K562 (cell line): ENCODE measurements around the gene SLC9A2. TPM values are rescaled to one million over a fixed set of nuclear protein-coding genes. Genes with fewer than 3 reads are reported as not detected.

ENCODE experiments used
- ATAC-seq: fragments of 200-7000 bp; cut with Tn5 transposase; 3 replicates; pipeline ENCODE4 v1.9.1; 2020; ENCODE audit warnings: moderate library complexity
- BruUV-seq: library from RNA; stranded (reverse); fragments of 400-500 nt; replicated peaks from 2 replicates; lab custom pipeline; 2021; lab: Mats Ljungman, UMichigan
- CTCF ChIA-PET: fragments of 300-600 bp; formaldehyde crosslinking; extraction: SDS; loops from one replicate; lab custom pipeline; 2021; ENCODE audit warnings: low intra/inter-chr PET ratio; lab: Yijun Ruan, JAX
- POLR2A ChIA-PET: fragments of 300-600, 350-650 bp; sonication (Branson Sonifier 250); formaldehyde crosslinking; extraction: SDS; loops from one replicate; lab custom pipeline; 2021; ENCODE audit warnings: antibody characterized with exemption, inconsistent platforms; lab: Yijun Ruan, JAX
- DNase-seq, 4 experiments: peaks; one replicate each; pipeline versions ENCODE4 v3.0.0 to v3.0.0-alpha.2; 2011 to 2018; ENCODE audit warnings: low spot score in 3 of 4, mixed read lengths in 3 of 4; ENCODE audit errors: extremely low read depth in 1 of 4
- FAIRE-seq: peaks from 2 replicates; lab custom pipeline; 2011; peaks lifted over from hg19 to GRCh38; lab: Jason Lieb, UNC
- H2AFZ ChIP-seq: 2 replicates; pipeline ENCODE4 v1.6.0; 2011; ENCODE audit warnings: low read depth, low read length, control low read depth, inconsistent platforms
- H3K27ac ChIP-seq: fragments of 200-600 bp; 3 replicates; pipeline ENCODE4 v1.8.0; 2011; ENCODE audit warnings: low read depth, mild to moderate bottlenecking, control low read depth, inconsistent platforms, low read length, moderate library complexity, mixed read lengths; ENCODE audit errors: extremely low read depth
- H3K27me3 ChIP-seq, 2 experiments: fragments of 300-600 bp in 1 of 2; 2 replicates in 1 of 2; 3 replicates in 1 of 2; pipeline versions ENCODE4 v1.6.0 to v1.8.0; 2011; ENCODE audit warnings: inconsistent platforms in 2 of 2, low read length in 2 of 2, mild to moderate bottlenecking in 1 of 2, mixed read lengths in 1 of 2, moderate library complexity in 1 of 2; ENCODE audit not compliant: control insufficient read depth in 2 of 2, insufficient read depth in 2 of 2
- H3K36me3 ChIP-seq: fragments of 300-600 bp; 3 replicates; pipeline ENCODE4 v1.8.0; 2011; ENCODE audit warnings: mild to moderate bottlenecking, low read length, inconsistent platforms; ENCODE audit not compliant: control insufficient read depth, insufficient read depth
- H3K4me1 ChIP-seq, 2 experiments: fragments of 200-600 bp in 1 of 2; replicated peaks in 1 of 2; 2 replicates in 1 of 2; 3 replicates in 1 of 2; pipeline versions ENCODE4 v1.5.1 to v1.8.0; 2011; ENCODE audit warnings: inconsistent platforms in 2 of 2, low read length in 2 of 2, mild to moderate bottlenecking in 1 of 2, mixed read lengths in 1 of 2, moderate library complexity in 1 of 2; ENCODE audit not compliant: control insufficient read depth in 2 of 2, insufficient read depth in 2 of 2
- H3K4me2 ChIP-seq: 2 replicates; pipeline ENCODE4 v1.6.1; 2011; ENCODE audit warnings: low read length, control low read depth, inconsistent platforms, mixed read lengths; ENCODE audit not compliant: insufficient read depth
- H3K4me3 ChIP-seq: fragments of 200-600 bp; sonication (generic), shearing (Covaris generic); 2 replicates; pipeline ENCODE4 v1.5.1; 2016; ENCODE audit warnings: control low read depth, inconsistent platforms
- H3K79me2 ChIP-seq: fragments of 200-600 bp; 3 replicates; pipeline ENCODE4 v1.8.0; 2011; ENCODE audit warnings: low read length, inconsistent platforms; ENCODE audit not compliant: control insufficient read depth, insufficient read depth
- H3K9ac ChIP-seq, 2 experiments: 2 replicates each; pipeline versions ENCODE4 v1.6.0 to v1.6.1; 2011; ENCODE audit warnings: low read depth in 2 of 2, low read length in 2 of 2, control low read depth in 1 of 2, inconsistent platforms in 1 of 2, mild to moderate bottlenecking in 1 of 2, mixed read lengths in 1 of 2; ENCODE audit not compliant: insufficient read depth in 1 of 2
- H3K9me1 ChIP-seq: one replicate; pipeline ENCODE4 v1.6.0; 2011; ENCODE audit warnings: inconsistent platforms, mild to moderate bottlenecking, low read length, moderate library complexity; ENCODE audit not compliant: control insufficient read depth, insufficient read depth
- H3K9me3 ChIP-seq: replicated peaks from 2 replicates; pipeline ENCODE4 v1.5.1; 2011; ENCODE audit warnings: low read depth, low read length, inconsistent platforms; ENCODE audit not compliant: control insufficient read depth, insufficient read depth
- H4K20me1 ChIP-seq: replicated peaks from 2 replicates; pipeline ENCODE4 v1.6.1; 2011; ENCODE audit warnings: low read length, inconsistent platforms, mixed read lengths; ENCODE audit not compliant: control insufficient read depth, insufficient read depth
- BMI1 ChIP-seq: fragments of 150-350 bp; IDR thresholded peaks from 2 replicates; pipeline ENCODE4 v1.6.1; 2014; ENCODE audit warnings: low read length
- CBFB ChIP-seq: sonication (generic); formaldehyde crosslinking; IDR thresholded peaks from 2 replicates; pipeline ENCODE4 v1.4.0; 2020; ENCODE audit warnings: mild to moderate bottlenecking, missing genetic modification reagents
- CBX2 ChIP-seq: fragments of 200-600 bp; sonication (generic); IDR thresholded peaks from one replicate; pipeline ENCODE4 v1.6.1; 2012; ENCODE audit warnings: mild to moderate bottlenecking, low read length, inconsistent platforms; ENCODE audit not compliant: insufficient read depth, poor library complexity, severe bottlenecking
- EGR1 ChIP-seq: fragments of 450-650 bp; conservative IDR thresholded peaks from 2 replicates; pipeline ENCODE4 v1.6.1; 2017; ENCODE audit warnings: mild to moderate bottlenecking
- LCOR ChIP-seq: sonication (generic); formaldehyde crosslinking; IDR thresholded peaks from 2 replicates; pipeline ENCODE4 v1.8.0; 2022; ENCODE audit warnings: mild to moderate bottlenecking, missing genetic modification reagents
- MAFF ChIP-seq: IDR thresholded peaks from 2 replicates; pipeline ENCODE4 v1.6.1; 2012; ENCODE audit warnings: low read length, improper control_type of control experiment
- PRPF4 ChIP-seq: fragments of 200-400 bp; formaldehyde crosslinking; IDR thresholded peaks from one replicate; pipeline ENCODE4 v1.6.1; 2017; ENCODE audit warnings: low read length, low read depth, mild to moderate bottlenecking; ENCODE audit not compliant: insufficient read depth, poor library complexity, severe bottlenecking
- RBM17 ChIP-seq: fragments of 200-400 bp; formaldehyde crosslinking; IDR thresholded peaks from 2 replicates; pipeline ENCODE4 v1.6.1; 2017; ENCODE audit warnings: low read depth, mild to moderate bottlenecking, low read length, borderline replicate concordance
- SMARCA4 ChIP-seq: fragments of 450-650 bp; IDR thresholded peaks from 2 replicates; pipeline ENCODE4 v1.6.1; 2016
- STAT5A ChIP-seq: IDR thresholded peaks from 2 replicates; pipeline ENCODE4 v1.6.1; 2012; ENCODE audit warnings: low read length, inconsistent platforms, borderline replicate concordance
- TBL1XR1 ChIP-seq, 2 experiments: IDR thresholded peaks; 2 replicates each; pipeline ENCODE4 v1.6.1; 2012; ENCODE audit warnings: improper control_type of control experiment in 2 of 2, low read length in 2 of 2, mild to moderate bottlenecking in 1 of 2
- TCFL5 ChIP-seq: fragments of 250-450 bp; sonication (Bioruptor Pico); conservative IDR thresholded peaks from 2 replicates; pipeline ENCODE4 v1.6.1; 2021; ENCODE audit warnings: mild to moderate bottlenecking, moderate library complexity, matching md5 sums
- TEAD1 ChIP-seq, 2 experiments: fragments of 450-650 bp in 1 of 2; sonication (generic) in 1 of 2; formaldehyde crosslinking; IDR thresholded peaks; 2 replicates each; pipeline versions ENCODE4 v1.4.0 to v1.8.0; 2020 to 2022; ENCODE audit warnings: mild to moderate bottlenecking in 2 of 2, missing genetic modification reagents in 1 of 2
- TFAM ChIP-seq: fragments of 250-450 bp; sonication (Bioruptor Pico); conservative IDR thresholded peaks from 2 replicates; pipeline ENCODE4 v1.5.0; 2021; ENCODE audit warnings: mild to moderate bottlenecking, moderate library complexity
- ZNF175 ChIP-seq: fragments of 200-800 bp; sonication (Bioruptor generic); IDR thresholded peaks from 2 replicates; pipeline ENCODE4 v1.6.1; 2016; ENCODE audit warnings: low read depth, mild to moderate bottlenecking, missing genetic modification characterization, missing compliant biosample characterization
- ZNF239 ChIP-seq: fragments of 250-450 bp; sonication (Bioruptor Pico); IDR thresholded peaks from 2 replicates; pipeline ENCODE4 v1.4.0; 2020; ENCODE audit warnings: mild to moderate bottlenecking
- ZNF77 ChIP-seq: fragments of 250-450 bp; sonication (Bioruptor Pico); IDR thresholded peaks from 2 replicates; pipeline ENCODE4 v1.5.0; 2020
- WGBS: fragments of 100-300 bp; shearing (Covaris generic); methylation state at CpG from one replicate; pipeline ENCODE4 v1.1.6; 2016; ENCODE audit warnings: low coverage, mixed read lengths; ENCODE audit not compliant: insufficient coverage; ENCODE audit errors: missing lambda C conversion rate; 5-methylcytosine and 5-hydroxymethylcytosine counted together
- in situ Hi-C: fragments of 300-500 bp; cut with MboI; formaldehyde crosslinking; loops from 4 replicates; pipeline ENCODE4 v1.15.0; 2018; ENCODE audit warnings: inconsistent platforms, mixed read lengths
- intact Hi-C: fragments of 100-400 bp; cut with micrococcal nuclease; formaldehyde crosslinking; loops from 2 replicates; pipeline ENCODE4 v1.14.2; 2022
- polyA plus RNA-seq, 8 experiments: library from polyadenylated mRNA; depleted of rRNA in 4 of 8; stranded (reverse) in 5 of 8; unstranded in 3 of 8; fragments of >200 nt; fragmentation: Nextera tagmentation in 2 of 8; fragmentation: Illumina TruSeq in 1 of 8; extraction: Ambion mirVana in 2 of 8; extraction: Trizol in 1 of 8; gene quantifications; 2 replicates each; pipeline versions ENCODE4 v1.2.1 to v1.2.3, GENCODE V29; 2011 to 2014; ENCODE audit warnings: inconsistent platforms in 1 of 8, missing spikeins in 1 of 8
- total RNA-seq, 7 experiments: library from RNA; depleted of rRNA in 6 of 7; stranded (reverse); fragments of >200 nt in 6 of 7; fragmentation: Illumina TruSeq in 2 of 7; extraction: Trizol in 2 of 7; gene quantifications; 2 replicates each; pipeline versions ENCODE4 v1.2.1 to v1.2.3, GENCODE V29; 2011 to 2021; ENCODE audit warnings: low replicate concordance in 1 of 7
- TF ChIP-seq, protein P1 (sequence below): fragments of 450-650 bp; formaldehyde crosslinking; IDR thresholded peaks from 2 replicates; pipeline ENCODE4 v1.4.0; 2022; ENCODE audit warnings: missing genetic modification characterization
- TF ChIP-seq, protein P2 (sequence below): fragments of 200-800 bp; sonication (Bioruptor generic); IDR thresholded peaks from 2 replicates; pipeline ENCODE4 v1.6.1; 2016; ENCODE audit warnings: missing genetic modification characterization, missing compliant biosample characterization

The SLC9A2 gene
- total and polyA plus RNA-seq, 9 of the 15 experiments (the other 6 are each of a cell fraction or from before 2014, with no cell fraction given) = 0.45 to 3.3 (median 1.6) TPM

GRCh38 chr2:102622646-102623045 is 3.3 kb downstream of the SLC9A2 start:
- intact Hi-C loops (no loop called here), in situ Hi-C loops (no loop called here)
- Histone ChIP-seq H3K9me1 (no peaks in the 10 kb centered on the region), H3K9ac (no peak overlapping the region), H3K27ac (no peak overlapping the region), H3K27me3 (no peaks in the 10 kb centered on the region), H3K4me2 (peak overlapping the region; percentile 26; the same call in 1 of the 2 replicates), H2AFZ (0 out of 2 replicates have a peak overlapping the region, but pooled peaks have one; percentile 18), H3K79me2 (peaks cover 3% of the 10 kb centered on the region; the same call in 1 of the 3 replicates), H3K9me3 (no peaks in the 10 kb centered on the region), H3K36me3 (no peaks in the 10 kb centered on the region), H3K4me1 (peaks cover 18 to 23% of the 10 kb centered on the region in 2 experiments; a peak in 4 of 5 replicates), H3K4me3 (no peak overlapping the region), H4K20me1 (no peaks in the 10 kb centered on the region)
- no peak for FAIRE-seq
- WGBS = 43% methylated on average over 3 of the region's 3 CpGs
- BruUV-seq = no TSS peak
- ChIA-PET CTCF (no interaction called here), POLR2A (no interaction called here)
- DNase-seq = no peak
- TF ChIP-seq, protein P1, sequence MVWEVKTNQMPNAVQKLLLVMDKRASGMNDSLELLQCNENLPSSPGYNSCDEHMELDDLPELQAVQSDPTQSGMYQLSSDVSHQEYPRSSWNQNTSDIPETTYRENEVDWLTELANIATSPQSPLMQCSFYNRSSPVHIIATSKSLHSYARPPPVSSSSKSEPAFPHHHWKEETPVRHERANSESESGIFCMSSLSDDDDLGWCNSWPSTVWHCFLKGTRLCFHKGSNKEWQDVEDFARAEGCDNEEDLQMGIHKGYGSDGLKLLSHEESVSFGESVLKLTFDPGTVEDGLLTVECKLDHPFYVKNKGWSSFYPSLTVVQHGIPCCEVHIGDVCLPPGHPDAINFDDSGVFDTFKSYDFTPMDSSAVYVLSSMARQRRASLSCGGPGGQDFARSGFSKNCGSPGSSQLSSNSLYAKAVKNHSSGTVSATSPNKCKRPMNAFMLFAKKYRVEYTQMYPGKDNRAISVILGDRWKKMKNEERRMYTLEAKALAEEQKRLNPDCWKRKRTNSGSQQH (CRISPR knock-in tag) = no peak
- TF ChIP-seq MAFF = no peak
- TF ChIP-seq ZNF239 (CRISPR knock-in tag) = no peak
- no peak for TF ChIP-seq CBFB (CRISPR knock-in tag)
- no peak for TF ChIP-seq EGR1
- no peak for TF ChIP-seq ZNF77 (CRISPR knock-in tag)
- no peak for TF ChIP-seq BMI1
- TF ChIP-seq CBX2 = no peak
- TF ChIP-seq ZNF175 = no peak
- no peak for TF ChIP-seq RBM17
- TF ChIP-seq TEAD1 (CRISPR knock-in tag; IDR thresholded peaks at IDR 0.05) = no peak
- no peak for TF ChIP-seq TCFL5 (CRISPR knock-in tag)
- no peak for TF ChIP-seq LCOR (CRISPR knock-in tag)
- TF ChIP-seq, protein P2, sequence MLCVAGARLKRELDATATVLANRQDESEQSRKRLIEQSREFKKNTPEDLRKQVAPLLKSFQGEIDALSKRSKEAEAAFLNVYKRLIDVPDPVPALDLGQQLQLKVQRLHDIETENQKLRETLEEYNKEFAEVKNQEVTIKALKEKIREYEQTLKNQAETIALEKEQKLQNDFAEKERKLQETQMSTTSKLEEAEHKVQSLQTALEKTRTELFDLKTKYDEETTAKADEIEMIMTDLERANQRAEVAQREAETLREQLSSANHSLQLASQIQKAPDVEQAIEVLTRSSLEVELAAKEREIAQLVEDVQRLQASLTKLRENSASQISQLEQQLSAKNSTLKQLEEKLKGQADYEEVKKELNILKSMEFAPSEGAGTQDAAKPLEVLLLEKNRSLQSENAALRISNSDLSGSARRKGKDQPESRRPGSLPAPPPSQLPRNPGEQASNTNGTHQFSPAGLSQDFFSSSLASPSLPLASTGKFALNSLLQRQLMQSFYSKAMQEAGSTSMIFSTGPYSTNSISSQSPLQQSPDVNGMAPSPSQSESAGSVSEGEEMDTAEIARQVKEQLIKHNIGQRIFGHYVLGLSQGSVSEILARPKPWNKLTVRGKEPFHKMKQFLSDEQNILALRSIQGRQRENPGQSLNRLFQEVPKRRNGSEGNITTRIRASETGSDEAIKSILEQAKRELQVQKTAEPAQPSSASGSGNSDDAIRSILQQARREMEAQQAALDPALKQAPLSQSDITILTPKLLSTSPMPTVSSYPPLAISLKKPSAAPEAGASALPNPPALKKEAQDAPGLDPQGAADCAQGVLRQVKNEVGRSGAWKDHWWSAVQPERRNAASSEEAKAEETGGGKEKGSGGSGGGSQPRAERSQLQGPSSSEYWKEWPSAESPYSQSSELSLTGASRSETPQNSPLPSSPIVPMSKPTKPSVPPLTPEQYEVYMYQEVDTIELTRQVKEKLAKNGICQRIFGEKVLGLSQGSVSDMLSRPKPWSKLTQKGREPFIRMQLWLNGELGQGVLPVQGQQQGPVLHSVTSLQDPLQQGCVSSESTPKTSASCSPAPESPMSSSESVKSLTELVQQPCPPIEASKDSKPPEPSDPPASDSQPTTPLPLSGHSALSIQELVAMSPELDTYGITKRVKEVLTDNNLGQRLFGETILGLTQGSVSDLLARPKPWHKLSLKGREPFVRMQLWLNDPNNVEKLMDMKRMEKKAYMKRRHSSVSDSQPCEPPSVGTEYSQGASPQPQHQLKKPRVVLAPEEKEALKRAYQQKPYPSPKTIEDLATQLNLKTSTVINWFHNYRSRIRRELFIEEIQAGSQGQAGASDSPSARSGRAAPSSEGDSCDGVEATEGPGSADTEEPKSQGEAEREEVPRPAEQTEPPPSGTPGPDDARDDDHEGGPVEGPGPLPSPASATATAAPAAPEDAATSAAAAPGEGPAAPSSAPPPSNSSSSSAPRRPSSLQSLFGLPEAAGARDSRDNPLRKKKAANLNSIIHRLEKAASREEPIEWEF (CRISPR knock-in tag) = no peak
- TF ChIP-seq TBL1XR1 (IDR thresholded peaks at IDR 0.05; ENCODE audit: low read length in 2 of 2) = no peak
- TF ChIP-seq SMARCA4 = no peak
- no peak for TF ChIP-seq STAT5A
- no peak for TF ChIP-seq TFAM (CRISPR knock-in tag)
- TF ChIP-seq PRPF4 = no peak
- no peak; the same call in 2 of the 3 replicates for ATAC-seq
